Posterior cingulate gyrus (tissue), 11 donors: ENCODE results near the gene MORN1.

Experiments used
- DNase-seq, 10 donors: peaks; one replicate each; pipeline versions ENCODE4 v3.0.0 to v3.0.0-alpha.2; 2020 to 2021; ENCODE audit warnings: mixed read lengths in 3 of 10
- intact Hi-C: fragments of 100-400 bp; cut with DNase I; formaldehyde crosslinking; loops from one replicate; pipeline ENCODE4 v1.15.1; 2023

The MORN1 gene

DNA sequence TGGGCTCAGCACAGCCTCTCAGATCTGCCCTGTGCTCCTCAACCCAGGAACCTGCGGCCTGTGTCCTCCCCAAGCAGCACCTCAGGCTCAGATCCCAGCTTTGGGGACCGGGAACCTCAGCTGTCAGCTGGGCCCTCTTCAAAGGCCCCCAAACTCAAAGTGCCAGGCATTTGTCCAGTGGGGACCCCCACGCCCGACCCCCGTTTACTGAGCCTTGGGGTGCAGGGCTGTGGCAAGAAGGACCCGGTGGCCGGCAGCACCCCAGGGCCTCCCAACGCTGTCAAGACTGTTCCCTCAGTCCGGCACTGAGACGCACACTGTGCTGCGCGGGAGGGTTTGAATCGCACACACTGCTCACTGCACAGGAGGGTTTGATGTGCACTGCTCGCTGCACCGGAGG lies 35.0 kb downstream of the MORN1 start:
- peak in 5 of 10 donors; percentile 0 to 75 (median 59) for DNase-seq
- intact Hi-C loops: no loop called here

DNA sequence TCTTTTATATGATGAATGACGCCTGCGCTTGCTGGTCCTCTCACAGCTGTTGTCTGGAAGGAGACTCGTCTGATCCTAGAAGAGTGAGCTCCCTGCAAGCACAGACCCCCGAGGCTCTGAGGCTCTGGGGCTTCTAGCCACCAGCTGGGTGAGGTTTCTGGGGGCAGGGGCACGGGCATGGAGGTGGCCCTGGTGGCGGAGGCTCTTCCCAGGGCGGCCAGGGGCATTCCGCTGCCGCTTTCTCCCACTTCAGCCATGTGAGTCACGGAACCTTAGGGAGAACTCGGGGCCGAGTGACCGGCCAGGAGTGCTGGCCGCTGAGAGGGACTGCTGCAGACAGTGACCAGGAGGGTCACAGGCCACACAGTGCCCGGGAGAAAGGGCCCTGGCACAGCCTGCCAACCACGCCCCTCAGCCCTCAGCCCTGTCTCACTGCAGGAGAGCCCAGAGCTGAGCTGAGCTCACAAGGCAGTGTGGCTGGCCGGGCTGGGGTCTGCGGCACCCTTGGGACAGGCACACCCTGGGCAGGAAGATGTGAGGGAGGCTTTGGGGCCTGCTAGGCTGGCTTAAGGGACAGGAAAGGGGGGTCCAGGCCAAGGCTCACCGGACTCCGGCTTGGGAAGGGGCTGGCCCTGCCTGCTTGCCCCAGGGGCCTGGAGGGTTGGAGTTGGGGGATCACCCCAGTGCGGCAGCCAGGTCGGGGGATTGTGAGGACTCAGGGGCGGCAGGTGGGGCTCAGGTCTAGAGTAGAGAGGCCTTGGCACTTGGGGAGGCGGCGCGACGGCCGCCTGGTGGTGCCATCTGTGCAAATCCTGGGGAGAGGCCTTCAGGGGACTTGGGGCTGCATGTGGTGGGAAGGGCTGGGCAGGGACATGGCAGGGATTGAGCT lies 35.7 kb downstream of the MORN1 start:
- peak in 5 of 10 donors; percentile 3 to 83 (median 59) for DNase-seq
- intact Hi-C loops: no loop called here

GRCh38 chr1:2354511-2355372 lies 36.6 kb downstream of the MORN1 start:
- DNase-seq: peak in 5 of 10 donors; percentile 2 to 77 (median 70)
- intact Hi-C loops: no loop called here

- DNase-seq: peak in 5 of 10 donors; percentile 3 to 70 (median 54)
- intact Hi-C loops: no loop called here
These were observed 37.6 kb downstream of the MORN1 start for GRCh38 chr1:2353551-2354438.

- peak in 5 of 10 donors; percentile 3 to 77 (median 59) for DNase-seq
These were observed 38.3 kb downstream of the MORN1 start for GRCh38 chr1:2352897-2353550.

DNA sequence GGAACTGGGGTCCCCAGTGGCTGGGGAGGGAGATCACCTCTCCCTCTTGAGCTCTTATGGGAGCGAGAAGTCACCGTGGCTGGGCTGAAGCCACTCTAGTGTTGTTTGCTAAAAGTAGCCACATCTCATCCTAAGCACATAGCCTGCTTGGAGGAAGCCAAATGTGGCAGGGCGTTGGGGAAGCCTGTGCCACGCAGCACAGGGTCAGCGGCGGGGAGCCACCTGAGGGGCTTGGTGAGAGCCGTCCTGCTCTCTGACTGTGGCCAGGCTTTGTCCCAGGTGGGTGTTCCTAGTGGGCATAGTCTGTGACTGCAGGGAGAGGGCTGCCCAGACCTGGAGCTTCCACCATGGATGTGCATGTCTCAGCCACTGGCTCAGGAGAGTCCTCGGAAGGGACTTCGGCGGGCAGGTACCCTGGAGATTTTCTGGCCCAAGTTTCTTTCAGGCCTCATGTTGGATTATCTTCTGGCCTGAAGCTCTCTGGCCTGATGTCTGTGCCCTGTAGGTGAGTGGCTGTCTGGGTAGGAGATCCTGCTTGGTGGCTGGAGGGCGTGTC lies 38.9 kb downstream of the MORN1 start:
- DNase-seq: peak in 4 of 10 donors; percentile 10 to 54 (median 46)
- intact Hi-C loops: no loop called here

More at GRCh38 chr1:2352897-2353550, 38.3 kb downstream of the MORN1 start:
- intact Hi-C loops: no loop called here

GRCh38 chr1:2351723-2352122 lies 39.6 kb downstream of the MORN1 start:
- DNase-seq: peak in 3 of 10 donors; percentile 3 to 54 (median 43)
- intact Hi-C loops: no loop called here

GRCh38 chr1:2350911-2351655 lies 40.3 kb downstream of the MORN1 start:
- intact Hi-C loops: no loop called here
- peak in 5 of 10 donors; percentile 3 to 83 (median 62) for DNase-seq

GRCh38 chr1:2350501-2350900 lies 40.9 kb downstream of the MORN1 start:
- DNase-seq: peak in 5 of 10 donors; percentile 2 to 79 (median 53)
- intact Hi-C loops: no loop called here

- peak in 5 of 10 donors; percentile 5 to 79 (median 60) for DNase-seq
- intact Hi-C loops: no loop called here
These were observed 41.5 kb downstream of the MORN1 start for GRCh38 chr1:2349806-2350205.

- intact Hi-C loops: no loop called here
- peak in 5 of 10 donors; percentile 2 to 74 (median 53) for DNase-seq
These were observed 42.7 kb downstream of the MORN1 start for GRCh38 chr1:2348346-2349325.

DNA sequence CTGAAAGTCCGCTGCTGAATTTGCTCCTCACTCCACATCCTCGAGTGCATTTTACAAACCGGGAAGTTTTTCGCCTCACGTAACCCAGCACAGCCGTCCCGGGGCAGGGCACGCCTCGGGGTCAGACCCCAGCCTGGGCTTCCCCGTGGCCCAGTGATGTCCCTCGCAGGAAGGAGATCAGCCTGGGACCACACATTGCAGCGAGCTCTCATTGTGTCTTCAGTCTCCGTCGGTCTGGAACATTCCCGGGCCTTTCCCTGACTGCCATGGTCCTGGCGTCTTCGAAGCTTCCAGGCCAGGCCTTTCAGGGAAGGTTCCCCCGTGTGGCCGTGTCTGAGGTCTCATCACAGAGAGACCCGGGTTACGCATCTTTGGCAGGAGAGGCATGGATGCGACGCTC lies 43.5 kb downstream of the MORN1 start:
- intact Hi-C loops: no loop called here
- peak in 5 of 10 donors; percentile 3 to 58 (median 27) for DNase-seq

DNA sequence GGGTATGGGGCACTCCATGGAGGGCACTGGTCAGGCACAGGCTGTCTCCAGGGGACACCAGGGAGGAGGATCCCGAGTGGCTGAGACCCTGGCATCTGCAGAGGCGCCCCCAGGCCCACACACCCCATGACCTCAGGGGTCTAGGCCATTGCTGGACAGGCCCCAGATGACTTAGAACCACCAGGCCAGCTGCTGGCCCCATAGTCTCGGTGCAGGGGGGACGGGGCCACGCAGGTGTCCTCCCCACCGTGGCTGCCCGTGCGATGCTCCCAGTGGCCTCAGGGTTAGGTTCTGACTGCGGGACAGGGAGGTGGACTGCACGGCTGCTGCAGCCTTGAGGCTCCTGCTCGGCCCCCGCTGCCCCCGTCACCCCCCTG lies 44.0 kb downstream of the MORN1 start:
- peak in 4 of 10 donors; percentile 1 to 57 (median 28) for DNase-seq
- intact Hi-C loops: no loop called here

- DNase-seq: peak in 5 of 10 donors; percentile 4 to 59 (median 39)
- intact Hi-C loops: no loop called here
These were observed 44.5 kb downstream of the MORN1 start for GRCh38 chr1:2346691-2347408.

DNA sequence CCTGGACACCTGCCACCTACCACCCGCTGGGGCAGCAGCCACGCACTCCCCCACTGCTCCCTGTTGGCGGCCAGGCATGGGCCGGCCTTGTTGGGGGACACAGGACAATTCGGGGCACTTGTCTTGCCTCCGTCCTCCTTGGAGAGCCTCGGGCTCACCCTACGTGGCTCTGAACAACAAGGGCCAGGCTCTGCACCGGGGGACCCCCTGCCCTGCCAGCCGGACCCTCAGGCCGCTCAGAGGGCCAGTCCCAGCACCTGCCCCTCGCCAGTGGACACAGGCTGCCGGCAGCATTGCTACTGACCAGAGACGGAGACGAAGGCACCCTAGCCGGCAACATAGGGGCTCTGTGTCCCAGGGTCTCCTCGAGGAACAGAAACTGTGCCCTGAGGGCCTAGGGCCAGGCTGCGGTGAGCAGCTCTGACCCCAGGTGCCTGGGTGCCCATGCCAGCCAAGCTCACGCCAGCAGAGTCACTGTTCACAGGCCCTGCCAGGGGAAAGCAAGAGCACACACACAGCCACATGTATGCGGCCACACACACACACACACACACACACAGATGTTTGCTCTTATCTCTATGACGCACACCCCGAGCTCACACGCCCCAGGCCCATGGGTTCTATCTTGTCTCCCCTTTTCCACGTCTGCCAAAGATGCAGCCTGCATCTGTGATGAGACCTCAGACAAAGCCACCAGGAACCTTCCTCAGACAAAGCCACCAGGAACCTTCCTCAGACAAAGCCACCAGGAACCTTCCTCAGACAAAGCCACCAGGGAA lies 45.9 kb downstream of the MORN1 start:
- intact Hi-C loops: no loop called here
- DNase-seq: peak in 5 of 10 donors; percentile 3 to 78 (median 58)
